Mesenchymal stem cell (in vitro differentiated cells and primary cell): ENCODE measurements around the gene PTPN21.

Experiments used
- DNase-seq: peaks from one replicate; pipeline ENCODE4 v3.0.0-alpha.2; 2013
- H2AFZ ChIP-seq: one replicate; pipeline ENCODE4 v1.6.1; 2013; ENCODE audit warnings: low read depth, mild to moderate bottlenecking, control low read depth, inconsistent platforms, low read length, moderate library complexity
- H2AK5ac ChIP-seq: 2 replicates; pipeline ENCODE4 v1.6.1; 2013; ENCODE audit warnings: low read length, moderate library complexity, mild to moderate bottlenecking, inconsistent platforms; ENCODE audit not compliant: severe bottlenecking
- H2BK120ac ChIP-seq: one replicate; pipeline ENCODE4 v1.6.1; 2013; ENCODE audit warnings: low read depth, mild to moderate bottlenecking, inconsistent platforms, low read length, moderate library complexity
- H2BK12ac ChIP-seq, 2 experiments: one replicate each; pipeline ENCODE4 v1.6.1; 2013; ENCODE audit warnings: inconsistent platforms in 2 of 2, low read length in 2 of 2, mild to moderate bottlenecking in 2 of 2, moderate library complexity in 2 of 2, control low read depth in 1 of 2
- H2BK15ac ChIP-seq: one replicate; pipeline ENCODE4 v1.6.1; 2013; ENCODE audit warnings: mild to moderate bottlenecking, low read depth, inconsistent platforms; ENCODE audit not compliant: poor library complexity, severe bottlenecking
- H2BK5ac ChIP-seq: 2 replicates; pipeline ENCODE4 v1.6.1; 2013; ENCODE audit warnings: low read depth, mild to moderate bottlenecking, low read length, control low read depth, inconsistent platforms; ENCODE audit not compliant: poor library complexity, severe bottlenecking
- H3K14ac ChIP-seq, 2 experiments: one replicate each; pipeline ENCODE4 v1.6.1; 2013; ENCODE audit warnings: inconsistent platforms in 2 of 2, low read length in 2 of 2, control low read depth in 1 of 2, mild to moderate bottlenecking in 1 of 2, moderate library complexity in 1 of 2
- H3K18ac ChIP-seq, 2 experiments: one replicate each; pipeline ENCODE4 v1.6.1; 2013; ENCODE audit warnings: inconsistent platforms in 2 of 2, low read length in 2 of 2, control low read depth in 1 of 2, low read depth in 1 of 2, mild to moderate bottlenecking in 1 of 2
- H3K23ac ChIP-seq, 2 experiments: one replicate each; pipeline ENCODE4 v1.6.1; 2013; ENCODE audit warnings: inconsistent platforms in 2 of 2, low read length in 2 of 2, mild to moderate bottlenecking in 2 of 2, moderate library complexity in 2 of 2, control low read depth in 1 of 2
- H3K27ac ChIP-seq: 2 replicates; pipeline ENCODE4 v1.5.1; 2013; ENCODE audit warnings: mild to moderate bottlenecking, moderate library complexity, low read length, control low read depth, inconsistent platforms; ENCODE audit not compliant: poor library complexity, severe bottlenecking
- H3K27me3 ChIP-seq, 2 experiments: 2 replicates each; pipeline versions ENCODE4 v1.6.1 to v1.7.0; 2013; ENCODE audit warnings: low read length in 2 of 2, mild to moderate bottlenecking in 2 of 2, moderate library complexity in 2 of 2, control low read depth in 1 of 2, inconsistent platforms in 1 of 2; ENCODE audit not compliant: control insufficient read depth in 1 of 2, insufficient read depth in 1 of 2
- H3K36me3 ChIP-seq, 2 experiments: 2 replicates each; pipeline versions ENCODE4 v1.6.1 to v1.7.0; 2013; ENCODE audit warnings: low read length in 2 of 2, control low read depth in 1 of 2, inconsistent platforms in 1 of 2, low read depth in 1 of 2, mild to moderate bottlenecking in 1 of 2; ENCODE audit not compliant: insufficient read depth in 2 of 2, control insufficient read depth in 1 of 2
- H3K4ac ChIP-seq, 2 experiments: one replicate each; pipeline ENCODE4 v1.6.1; 2013; ENCODE audit warnings: inconsistent platforms in 2 of 2, low read length in 2 of 2, mild to moderate bottlenecking in 2 of 2, moderate library complexity in 2 of 2, control low read depth in 1 of 2, low read depth in 1 of 2
- H3K4me1 ChIP-seq: 2 replicates; pipeline ENCODE4 v1.6.1; 2013; ENCODE audit warnings: low read depth, low read length, control low read depth; ENCODE audit not compliant: control insufficient read depth, insufficient read depth
- H3K4me2 ChIP-seq: 2 replicates; pipeline ENCODE4 v1.6.1; 2013; ENCODE audit warnings: low read length, mild to moderate bottlenecking, inconsistent platforms; ENCODE audit not compliant: poor library complexity, severe bottlenecking
- H3K4me3 ChIP-seq, 2 experiments: 2 replicates each; pipeline versions ENCODE4 v1.5.1 to v1.7.0; 2013; ENCODE audit warnings: low read length in 2 of 2, mild to moderate bottlenecking in 2 of 2, control low read depth in 1 of 2, low read depth in 1 of 2; ENCODE audit not compliant: insufficient read depth in 1 of 2
- H3K79me1 ChIP-seq: replicated peaks from 2 replicates; pipeline ENCODE4 v1.6.1; 2013; ENCODE audit warnings: mild to moderate bottlenecking, control low read depth, low read length, inconsistent platforms; ENCODE audit not compliant: poor library complexity, severe bottlenecking
- H3K9ac ChIP-seq: 2 replicates; pipeline ENCODE4 v1.7.0; 2013; ENCODE audit warnings: mild to moderate bottlenecking, low read length, moderate library complexity
- H3K9me3 ChIP-seq: 2 replicates; pipeline ENCODE4 v1.7.0; 2013; ENCODE audit warnings: mild to moderate bottlenecking, low read length; ENCODE audit not compliant: control insufficient read depth
- H4K8ac ChIP-seq: one replicate; pipeline ENCODE4 v1.6.1; 2013; ENCODE audit warnings: inconsistent platforms, mild to moderate bottlenecking, low read length, moderate library complexity
- H4K91ac ChIP-seq: one replicate; pipeline ENCODE4 v1.6.1; 2013; ENCODE audit warnings: mild to moderate bottlenecking, low read length, inconsistent platforms
- WGBS: methylation state at CpG from one replicate; pipeline ENCODE4 v1.1.7; 2013; ENCODE audit warnings: mixed read lengths; 5-methylcytosine and 5-hydroxymethylcytosine counted together

Gene PTPN21

GRCh38 chr14:88507208-88507607 is 47.6 kb downstream of the PTPN21 start:
- no CpG with 5 or more reads among the region's 1 CpG for WGBS
- no peak overlapping the region for H3K4me3 ChIP-seq

GRCh38 chr14:88505621-88506020 is 49.2 kb downstream of the PTPN21 start:
- H3K23ac ChIP-seq, result no peak overlapping the region
- no peak for DNase-seq
- H3K14ac ChIP-seq, result no peak overlapping the region

More at GRCh38 chr14:88507208-88507607, 47.6 kb downstream of the PTPN21 start:
- Histone ChIP-seq H2BK12ac (no peak overlapping the region), H2AK5ac (no peak overlapping the region), H3K9me3 (no peaks in the 10 kb centered on the region), H3K79me1 (peaks cover 26% of the 10 kb centered on the region), H2AFZ (no peak overlapping the region), H3K9ac (no peak overlapping the region), H3K4me1 (no peaks in the 10 kb centered on the region), H3K27me3 (no peaks in the 10 kb centered on the region), H2BK15ac (no peak overlapping the region), H3K18ac (no peak overlapping the region), H3K14ac (no peak overlapping the region), H3K4ac (no peak overlapping the region), H2BK5ac (no peak overlapping the region), H3K23ac (no peak overlapping the region), H4K91ac (no peak overlapping the region), H3K36me3 (peaks cover 4 to 53% of the 10 kb centered on the region in 2 experiments), H2BK120ac (no peak overlapping the region), H3K27ac (no peak overlapping the region), H4K8ac (no peak overlapping the region), H3K4me2 (no peak overlapping the region)
- DNase-seq, result no peak

GRCh38 chr14:88504602-88505001 is 50.2 kb downstream of the PTPN21 start:
- no peak overlapping the region for H2AK5ac ChIP-seq
- peaks cover 14 to 75% of the 10 kb centered on the region in 2 experiments for H3K36me3 ChIP-seq
- H4K8ac ChIP-seq, result no peak overlapping the region
- H3K4me2 ChIP-seq, result no peak overlapping the region
- no peaks in the 10 kb centered on the region for H3K27me3 ChIP-seq
- no peak overlapping the region for H2BK5ac ChIP-seq
- H2BK12ac ChIP-seq, result no peak overlapping the region
- no peak overlapping the region for H3K27ac ChIP-seq
- no peaks in the 10 kb centered on the region for H3K9me3 ChIP-seq
- no peak overlapping the region for H3K9ac ChIP-seq
- H3K4ac ChIP-seq, result no peak overlapping the region
- H3K14ac ChIP-seq, result no peak overlapping the region
- H3K4me3 ChIP-seq, result no peak overlapping the region
- H3K23ac ChIP-seq, result no peak overlapping the region
- WGBS, result 94% methylated on average over 2 of the region's 2 CpGs
- H4K91ac ChIP-seq, result no peak overlapping the region
- no peak overlapping the region for H3K18ac ChIP-seq
- peaks cover 23% of the 10 kb centered on the region for H3K79me1 ChIP-seq
- no peak overlapping the region for H2AFZ ChIP-seq
- no peak for DNase-seq
- peaks cover 2% of the 10 kb centered on the region for H3K4me1 ChIP-seq
- no peak overlapping the region for H2BK120ac ChIP-seq
- H2BK15ac ChIP-seq, result no peak overlapping the region

More at GRCh38 chr14:88505621-88506020, 49.2 kb downstream of the PTPN21 start:
- no peak overlapping the region for H2AFZ ChIP-seq
- no peak overlapping the region for H3K4ac ChIP-seq
- H3K27ac ChIP-seq, result no peak overlapping the region
- H3K4me1 ChIP-seq, result no peaks in the 10 kb centered on the region
- peaks cover 11 to 66% of the 10 kb centered on the region in 2 experiments for H3K36me3 ChIP-seq
- H2BK15ac ChIP-seq, result no peak overlapping the region
- no peak overlapping the region for H2BK120ac ChIP-seq
- no peak overlapping the region for H2AK5ac ChIP-seq
- H2BK5ac ChIP-seq, result no peak overlapping the region
- no peaks in the 10 kb centered on the region for H3K9me3 ChIP-seq
- H3K9ac ChIP-seq, result no peak overlapping the region
- H3K4me3 ChIP-seq, result no peak overlapping the region
- no peak overlapping the region for H4K91ac ChIP-seq
- no peak overlapping the region for H3K18ac ChIP-seq
- no peak overlapping the region for H4K8ac ChIP-seq
- no peak overlapping the region for H2BK12ac ChIP-seq
- H3K4me2 ChIP-seq, result no peak overlapping the region
- no peaks in the 10 kb centered on the region for H3K27me3 ChIP-seq
- peaks cover 22% of the 10 kb centered on the region for H3K79me1 ChIP-seq

- DNase-seq, result no peak
- H2BK12ac ChIP-seq, result no peak overlapping the region
Measured at GRCh38 chr14:88503754-88504406, 50.9 kb downstream of the PTPN21 start.

More at GRCh38 chr14:88503754-88504406, 50.9 kb downstream of the PTPN21 start:
- Histone ChIP-seq H3K9ac (no peak overlapping the region), H3K36me3 (peaks cover 18 to 77% of the 10 kb centered on the region in 2 experiments), H3K9me3 (no peaks in the 10 kb centered on the region), H2BK5ac (no peak overlapping the region), H2BK15ac (no peak overlapping the region), H3K4ac (no peak overlapping the region), H3K4me1 (peaks cover 2% of the 10 kb centered on the region), H4K8ac (no peak overlapping the region), H3K79me1 (peaks cover 23% of the 10 kb centered on the region), H3K27me3 (no peaks in the 10 kb centered on the region), H4K91ac (no peak overlapping the region), H3K4me2 (no peak overlapping the region), H3K18ac (no peak overlapping the region), H3K14ac (no peak overlapping the region), H2AK5ac (no peak overlapping the region), H2BK120ac (no peak overlapping the region), H3K27ac (no peak overlapping the region), H3K4me3 (no peak overlapping the region), H3K23ac (no peak overlapping the region), H2AFZ (no peak overlapping the region)
- WGBS, result no CpG with 5 or more reads among the region's 2 CpGs
